Trophoblast cell (in vitro differentiated cells and primary cell): ENCODE measurements around the gene ARNT2.

ENCODE experiments used
- DNase-seq, 2 donors: peaks; one replicate each; pipeline ENCODE4 v3.0.0-alpha.2; 2016
- H2AFZ ChIP-seq: 2 replicates; pipeline ENCODE4 v1.6.1; 2013; ENCODE audit warnings: low read length, moderate library complexity, mild to moderate bottlenecking; ENCODE audit not compliant: insufficient read depth, poor library complexity
- H2AK5ac ChIP-seq: 2 replicates; pipeline ENCODE4 v1.6.1; 2013; ENCODE audit warnings: mild to moderate bottlenecking, low read length
- H2BK120ac ChIP-seq: 2 replicates; pipeline ENCODE4 v1.6.1; 2013; ENCODE audit warnings: low read length, mild to moderate bottlenecking, moderate library complexity; ENCODE audit not compliant: insufficient read depth, poor library complexity
- H2BK12ac ChIP-seq: 2 replicates; pipeline ENCODE4 v1.6.1; 2013; ENCODE audit warnings: mild to moderate bottlenecking, low read length, moderate library complexity
- H2BK5ac ChIP-seq: 2 replicates; pipeline ENCODE4 v1.6.1; 2013; ENCODE audit warnings: low read length, low read depth, moderate library complexity, mild to moderate bottlenecking; ENCODE audit not compliant: poor library complexity
- H3K14ac ChIP-seq: 2 replicates; pipeline ENCODE4 v1.6.1; 2013; ENCODE audit warnings: mild to moderate bottlenecking, low read length
- H3K18ac ChIP-seq: 2 replicates; pipeline ENCODE4 v1.6.1; 2013; ENCODE audit warnings: mild to moderate bottlenecking, low read length
- H3K23ac ChIP-seq: 2 replicates; pipeline ENCODE4 v1.6.1; 2013; ENCODE audit warnings: low read length
- H3K27ac ChIP-seq: 2 replicates; pipeline ENCODE4 v1.5.1; 2013; ENCODE audit warnings: low read depth, mild to moderate bottlenecking, inconsistent platforms, low read length, moderate library complexity
- H3K27me3 ChIP-seq: 2 replicates; pipeline ENCODE4 v1.6.1; 2013; ENCODE audit warnings: inconsistent platforms, mild to moderate bottlenecking, low read length, moderate library complexity; ENCODE audit not compliant: insufficient read depth
- H3K36me3 ChIP-seq, 2 experiments: 1 replicate in 1 of 2; 2 replicates in 1 of 2; pipeline ENCODE4 v1.6.1; 2013; ENCODE audit warnings: low read length in 2 of 2, mild to moderate bottlenecking in 2 of 2, moderate library complexity in 1 of 2; ENCODE audit not compliant: insufficient read depth in 2 of 2, control insufficient read depth in 1 of 2
- H3K4ac ChIP-seq: 2 replicates; pipeline ENCODE4 v1.6.1; 2013; ENCODE audit warnings: low read depth, mild to moderate bottlenecking, low read length, moderate library complexity
- H3K4me1 ChIP-seq, 2 experiments: 1 replicate in 1 of 2; 2 replicates in 1 of 2; pipeline ENCODE4 v1.6.1; 2013; ENCODE audit warnings: low read length in 2 of 2, mild to moderate bottlenecking in 2 of 2, moderate library complexity in 1 of 2; ENCODE audit not compliant: insufficient read depth in 2 of 2, control insufficient read depth in 1 of 2
- H3K4me2 ChIP-seq: 2 replicates; pipeline ENCODE4 v1.6.1; 2013; ENCODE audit warnings: inconsistent platforms, mild to moderate bottlenecking, low read length, moderate library complexity
- H3K4me3 ChIP-seq: 2 replicates; pipeline ENCODE4 v1.5.1; 2013; ENCODE audit warnings: mild to moderate bottlenecking, low read depth, low read length, inconsistent platforms
- H3K79me1 ChIP-seq: one replicate; pipeline ENCODE4 v1.6.1; 2013; ENCODE audit warnings: low read length
- H3K79me2 ChIP-seq: 2 replicates; pipeline ENCODE4 v1.6.1; 2013; ENCODE audit warnings: low read length, mild to moderate bottlenecking; ENCODE audit not compliant: control insufficient read depth, insufficient read depth, poor library complexity
- H3K9ac ChIP-seq: 2 replicates; pipeline ENCODE4 v1.6.1; 2013; ENCODE audit warnings: mild to moderate bottlenecking, low read length
- H3K9me3 ChIP-seq: 2 replicates; pipeline ENCODE4 v1.6.1; 2013; ENCODE audit warnings: low read depth, mild to moderate bottlenecking, control low read depth, inconsistent platforms, low read length; ENCODE audit not compliant: insufficient read depth
- H4K12ac ChIP-seq: 2 replicates; pipeline ENCODE4 v1.6.1; 2013; ENCODE audit warnings: low read depth, mild to moderate bottlenecking, low read length, moderate library complexity
- H4K8ac ChIP-seq: 2 replicates; pipeline ENCODE4 v1.6.1; 2013; ENCODE audit warnings: low read depth, mild to moderate bottlenecking, low read length, moderate library complexity
- H4K91ac ChIP-seq: one replicate; pipeline ENCODE4 v1.6.1; 2013; ENCODE audit warnings: low read depth, mild to moderate bottlenecking, low read length, moderate library complexity
- WGBS: extraction: QIAGEN DNeasy Blood & Tissue Kit; methylation state at CpG from one replicate; pipeline ENCODE4 v1.1.7; 2013; ENCODE audit warnings: missing lambda C conversion rate; ENCODE audit not compliant: insufficient read length, insufficient coverage; ENCODE audit errors: extremely low coverage; 5-methylcytosine and 5-hydroxymethylcytosine counted together

Gene ARNT2

GRCh38 chr15:80526556-80527340, 122.6 kb downstream of the ARNT2 start:
- Histone ChIP-seq H3K36me3 (no peaks in the 10 kb centered on the region), H2BK5ac (no peak overlapping the region), H3K23ac (no peak overlapping the region), H4K8ac (no peak overlapping the region), H3K27me3 (no peaks in the 10 kb centered on the region), H3K27ac (no peak overlapping the region), H3K4me2 (no peak overlapping the region), H3K79me2 (no peaks in the 10 kb centered on the region), H2BK120ac (no peak overlapping the region), H2BK12ac (no peak overlapping the region), H3K79me1 (no peaks in the 10 kb centered on the region), H2AK5ac (no peak overlapping the region), H3K18ac (no peak overlapping the region), H3K4me3 (no peak overlapping the region), H3K14ac (no peak overlapping the region), H3K4ac (no peak overlapping the region), H3K9me3 (no peaks in the 10 kb centered on the region), H3K4me1 (no peaks in the 10 kb centered on the region), H3K9ac (no peak overlapping the region), H2AFZ (no peak overlapping the region), H4K91ac (no peak overlapping the region), H4K12ac (no peak overlapping the region)
- WGBS: no CpG with 5 or more reads among the region's 3 CpGs
- no peak for DNase-seq

- DNase-seq: no peak
- no peak overlapping the region for H2AK5ac ChIP-seq
- H3K14ac ChIP-seq: no peak overlapping the region
Observed at GRCh38 chr15:80527406-80527805, 123.2 kb downstream of the ARNT2 start.

DNA sequence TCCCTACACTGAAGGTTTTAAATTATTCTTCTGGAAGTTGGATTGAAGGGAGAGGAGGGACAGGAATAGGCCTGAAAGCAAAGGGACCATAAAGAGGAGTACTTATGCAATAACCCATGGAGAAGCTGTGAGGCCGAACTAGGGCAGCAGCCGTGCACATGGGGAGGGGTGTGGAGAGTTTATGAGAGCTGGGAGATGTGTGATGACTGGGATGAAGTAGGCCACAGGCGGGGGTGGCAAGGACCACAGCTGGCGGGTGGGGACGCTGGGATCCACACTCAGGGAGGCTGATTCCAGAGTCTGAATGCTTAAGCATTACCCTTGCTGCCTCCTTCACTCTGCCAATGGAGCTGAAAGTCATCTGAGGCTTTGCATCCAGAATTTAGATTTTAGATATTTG, 123.8 kb downstream of the ARNT2 start:
- no peaks in the 10 kb centered on the region for H3K79me1 ChIP-seq
- WGBS: no CpG with 5 or more reads among the region's 5 CpGs
- H3K4me2 ChIP-seq: no peak overlapping the region
- H3K79me2 ChIP-seq: no peaks in the 10 kb centered on the region
- no peak overlapping the region for H4K8ac ChIP-seq
- no peak overlapping the region for H2AFZ ChIP-seq
- no peak overlapping the region for H2BK5ac ChIP-seq
- no peak overlapping the region for H3K14ac ChIP-seq
- H3K9ac ChIP-seq: no peak overlapping the region
- no peak overlapping the region for H3K27ac ChIP-seq
- no peak overlapping the region for H3K4me3 ChIP-seq
- no peaks in the 10 kb centered on the region for H3K27me3 ChIP-seq
- no peak overlapping the region for H2BK12ac ChIP-seq
- no peaks in the 10 kb centered on the region for H3K36me3 ChIP-seq
- H3K9me3 ChIP-seq: peaks cover 1% of the 10 kb centered on the region
- no peak overlapping the region for H2AK5ac ChIP-seq
- H3K4ac ChIP-seq: no peak overlapping the region
- H4K91ac ChIP-seq: no peak overlapping the region
- DNase-seq: no peak
- H4K12ac ChIP-seq: no peak overlapping the region
- no peak overlapping the region for H3K23ac ChIP-seq
- H2BK120ac ChIP-seq: no peak overlapping the region
- H3K4me1 ChIP-seq: no peaks in the 10 kb centered on the region
- H3K18ac ChIP-seq: no peak overlapping the region

More at GRCh38 chr15:80527406-80527805, 123.2 kb downstream of the ARNT2 start:
- no peak overlapping the region for H3K4ac ChIP-seq
- no peak overlapping the region for H2BK12ac ChIP-seq
- no peak overlapping the region for H3K23ac ChIP-seq
- no peak overlapping the region for H3K18ac ChIP-seq
- H3K27me3 ChIP-seq: no peaks in the 10 kb centered on the region
- H3K27ac ChIP-seq: no peak overlapping the region
- H3K4me3 ChIP-seq: no peak overlapping the region
- H3K4me1 ChIP-seq: no peaks in the 10 kb centered on the region
- H3K79me1 ChIP-seq: no peaks in the 10 kb centered on the region
- no peaks in the 10 kb centered on the region for H3K36me3 ChIP-seq
- no peaks in the 10 kb centered on the region for H3K79me2 ChIP-seq
- H2AFZ ChIP-seq: no peak overlapping the region
- H4K12ac ChIP-seq: no peak overlapping the region
- no peak overlapping the region for H4K8ac ChIP-seq
- H4K91ac ChIP-seq: no peak overlapping the region
- H2BK120ac ChIP-seq: no peak overlapping the region
- H3K4me2 ChIP-seq: no peak overlapping the region
- H2BK5ac ChIP-seq: no peak overlapping the region
- peaks cover 1% of the 10 kb centered on the region for H3K9me3 ChIP-seq
- H3K9ac ChIP-seq: no peak overlapping the region

DNA sequence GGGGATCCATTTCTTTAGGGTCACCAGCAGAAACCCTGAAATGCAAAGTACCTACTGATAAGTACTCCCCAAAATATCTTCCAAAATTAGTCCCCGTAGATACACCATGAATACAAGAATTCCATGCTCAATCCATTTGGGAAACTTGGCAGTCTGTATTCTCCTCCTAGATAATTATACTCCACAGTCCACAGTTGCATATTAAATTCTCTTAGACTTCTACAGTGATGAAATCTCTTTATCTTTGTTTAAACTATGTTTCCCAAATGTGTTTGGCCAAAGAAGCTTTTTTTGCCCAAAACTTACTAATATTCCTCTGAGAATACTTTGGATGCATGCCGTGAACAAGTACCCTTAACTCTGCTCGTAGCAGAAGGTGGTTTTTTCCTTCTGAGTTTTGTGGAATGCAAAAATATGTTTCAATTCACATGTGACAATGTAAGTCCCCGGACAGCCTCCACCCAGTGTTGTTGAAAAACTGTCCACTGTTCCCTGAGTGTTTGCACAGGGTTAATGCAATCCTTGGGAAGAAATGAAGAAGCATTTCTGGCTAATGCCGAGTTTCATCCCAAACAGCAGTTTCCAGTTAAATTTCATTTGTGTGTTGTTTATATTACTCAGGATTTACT, 126.7 kb downstream of the ARNT2 start:
- Histone ChIP-seq H3K23ac (no peak overlapping the region), H3K18ac (no peak overlapping the region), H3K4me3 (no peak overlapping the region), H3K36me3 (no peaks in the 10 kb centered on the region), H2BK5ac (no peak overlapping the region), H3K9ac (no peak overlapping the region), H3K4me1 (no peaks in the 10 kb centered on the region), H2AK5ac (no peak overlapping the region), H3K9me3 (peaks cover 1% of the 10 kb centered on the region), H4K8ac (no peak overlapping the region), H3K79me1 (no peaks in the 10 kb centered on the region), H3K27ac (no peak overlapping the region), H3K27me3 (no peaks in the 10 kb centered on the region), H3K14ac (no peak overlapping the region), H3K4me2 (no peak overlapping the region), H2BK12ac (no peak overlapping the region), H3K4ac (no peak overlapping the region), H4K12ac (no peak overlapping the region), H2BK120ac (no peak overlapping the region), H3K79me2 (no peaks in the 10 kb centered on the region), H4K91ac (no peak overlapping the region), H2AFZ (no peak overlapping the region)
- no CpG with 5 or more reads among the region's 5 CpGs for WGBS
- DNase-seq: no peak
